Measurements from ENCODE around the gene ITGB4. TPM values are rescaled to one million over a fixed set of nuclear protein-coding genes. Genes with fewer than 3 reads are reported as not detected.

The ITGB4 gene
- total RNA-seq, 1 donor from 2014 or later: 6.6 TPM

DNA sequence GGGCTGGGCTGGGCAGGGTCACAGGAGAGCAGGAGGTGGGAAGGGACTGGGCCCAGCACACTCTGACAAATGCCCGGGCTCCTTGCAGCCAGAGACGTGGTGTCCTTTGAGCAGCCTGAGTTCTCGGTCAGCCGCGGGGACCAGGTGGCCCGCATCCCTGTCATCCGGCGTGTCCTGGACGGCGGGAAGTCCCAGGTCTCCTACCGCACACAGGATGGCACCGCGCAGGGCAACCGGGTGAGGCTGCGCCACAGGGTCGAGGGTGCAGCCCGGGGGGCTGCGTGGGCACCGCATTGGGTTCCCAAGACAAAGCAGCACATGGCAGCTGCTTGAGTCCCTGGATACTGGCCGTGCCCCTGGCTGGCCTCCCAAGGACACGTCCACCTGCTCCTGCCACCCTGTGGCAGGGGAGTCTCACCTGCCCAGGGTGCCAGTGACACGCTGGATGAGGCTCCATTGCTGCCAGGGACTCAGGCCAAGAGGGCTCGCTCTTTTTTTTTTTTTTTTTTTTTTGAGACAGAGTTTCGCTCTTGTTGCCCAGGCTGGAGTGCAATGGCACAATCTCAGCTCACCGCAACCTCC is 22.5 kb downstream of the ITGB4 start:
- H3K36me3 Mint-ChIP-seq (ENCODE audit: low read depth, unreplicated experiment): no peaks in the 10 kb centered on the region
- no peaks in the 10 kb centered on the region for H3K4me1 ChIP-seq (ENCODE audit: insufficient read depth, low read length)
- H3K4me3 ChIP-seq (ENCODE audit: insufficient read depth, low read depth, low read length): no peak overlapping the region
- H3K9me3 ChIP-seq (ENCODE audit: insufficient read depth, low read depth, low read length): no peaks in the 10 kb centered on the region
- no peak overlapping the region for H3K27ac ChIP-seq (ENCODE audit: low read depth, low read length)
- H3K9me3 Mint-ChIP-seq (ENCODE audit: unreplicated experiment): no peaks in the 10 kb centered on the region
- no peaks in the 10 kb centered on the region for H3K79me2 ChIP-seq (ENCODE audit: insufficient read depth, low read length)
- no peaks in the 10 kb centered on the region for H3K27me3 ChIP-seq (ENCODE audit: insufficient read depth, low read length)
- H3K4me3 Mint-ChIP-seq (ENCODE audit: unreplicated experiment): no peak overlapping the region
- no peak for TF ChIP-seq EZH2 (IDR thresholded peaks at IDR 0.05; ENCODE audit: insufficient read depth, low read length)
- TF ChIP-seq, protein P1, sequence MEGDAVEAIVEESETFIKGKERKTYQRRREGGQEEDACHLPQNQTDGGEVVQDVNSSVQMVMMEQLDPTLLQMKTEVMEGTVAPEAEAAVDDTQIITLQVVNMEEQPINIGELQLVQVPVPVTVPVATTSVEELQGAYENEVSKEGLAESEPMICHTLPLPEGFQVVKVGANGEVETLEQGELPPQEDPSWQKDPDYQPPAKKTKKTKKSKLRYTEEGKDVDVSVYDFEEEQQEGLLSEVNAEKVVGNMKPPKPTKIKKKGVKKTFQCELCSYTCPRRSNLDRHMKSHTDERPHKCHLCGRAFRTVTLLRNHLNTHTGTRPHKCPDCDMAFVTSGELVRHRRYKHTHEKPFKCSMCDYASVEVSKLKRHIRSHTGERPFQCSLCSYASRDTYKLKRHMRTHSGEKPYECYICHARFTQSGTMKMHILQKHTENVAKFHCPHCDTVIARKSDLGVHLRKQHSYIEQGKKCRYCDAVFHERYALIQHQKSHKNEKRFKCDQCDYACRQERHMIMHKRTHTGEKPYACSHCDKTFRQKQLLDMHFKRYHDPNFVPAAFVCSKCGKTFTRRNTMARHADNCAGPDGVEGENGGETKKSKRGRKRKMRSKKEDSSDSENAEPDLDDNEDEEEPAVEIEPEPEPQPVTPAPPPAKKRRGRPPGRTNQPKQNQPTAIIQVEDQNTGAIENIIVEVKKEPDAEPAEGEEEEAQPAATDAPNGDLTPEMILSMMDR (IDR thresholded peaks at IDR 0.05; ENCODE audit: insufficient read depth, low read depth, low read length): no peak
- no peaks in the 10 kb centered on the region for H3K27me3 Mint-ChIP-seq (ENCODE audit: low read depth, unreplicated experiment)
- H3K27ac Mint-ChIP-seq (ENCODE audit: unreplicated experiment): no peak overlapping the region
- H3K9ac ChIP-seq (ENCODE audit: low read length): no peak overlapping the region
- FAIRE-seq (no peak), DNase-seq (ENCODE audit: low read depth) (no peak)
- no peaks in the 10 kb centered on the region for H4K20me1 ChIP-seq (ENCODE audit: insufficient read depth, low read length)
- no peak overlapping the region for H2AFZ ChIP-seq (ENCODE audit: low read depth, low read length)
- no peaks in the 10 kb centered on the region for H3K4me1 Mint-ChIP-seq (ENCODE audit: low read depth, unreplicated experiment)
- no peak overlapping the region for H3K4me2 ChIP-seq (ENCODE audit: low read length)
- no peaks in the 10 kb centered on the region for H3K36me3 ChIP-seq (ENCODE audit: insufficient read depth, low read length)

DNA sequence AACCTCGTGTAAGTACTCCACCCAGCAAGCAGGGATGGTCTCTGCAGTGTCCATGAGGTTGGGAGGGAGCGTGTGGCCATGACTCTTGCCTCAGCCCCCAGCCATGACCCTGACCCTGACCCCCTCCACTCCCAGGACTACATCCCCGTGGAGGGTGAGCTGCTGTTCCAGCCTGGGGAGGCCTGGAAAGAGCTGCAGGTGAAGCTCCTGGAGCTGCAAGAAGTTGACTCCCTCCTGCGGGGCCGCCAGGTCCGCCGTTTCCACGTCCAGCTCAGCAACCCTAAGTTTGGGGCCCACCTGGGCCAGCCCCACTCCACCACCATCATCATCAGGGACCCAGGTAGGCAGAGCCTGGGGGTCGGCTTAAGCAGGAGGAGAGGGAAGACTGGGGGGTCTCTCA is 27.4 kb downstream of the ITGB4 start:
- no peaks in the 10 kb centered on the region for H3K36me3 ChIP-seq (ENCODE audit: insufficient read depth, low read length)
- H3K27ac ChIP-seq (ENCODE audit: low read depth, low read length): no peak overlapping the region
- H3K4me1 ChIP-seq (ENCODE audit: insufficient read depth, low read length): no peaks in the 10 kb centered on the region
- H3K9me3 ChIP-seq (ENCODE audit: insufficient read depth, low read depth, low read length): no peaks in the 10 kb centered on the region
- FAIRE-seq (no peak), DNase-seq (ENCODE audit: low read depth) (no peak)
- H3K9ac ChIP-seq (ENCODE audit: low read length): no peak overlapping the region
- H3K4me1 Mint-ChIP-seq (ENCODE audit: low read depth, unreplicated experiment): no peaks in the 10 kb centered on the region
- H3K27ac Mint-ChIP-seq (ENCODE audit: unreplicated experiment): no peak overlapping the region
- no peak overlapping the region for H3K4me3 Mint-ChIP-seq (ENCODE audit: unreplicated experiment)
- H3K9me3 Mint-ChIP-seq (ENCODE audit: unreplicated experiment): no peaks in the 10 kb centered on the region
- no peak overlapping the region for H3K4me2 ChIP-seq (ENCODE audit: low read length)
- no peaks in the 10 kb centered on the region for H3K36me3 Mint-ChIP-seq (ENCODE audit: low read depth, unreplicated experiment)
- no peaks in the 10 kb centered on the region for H3K79me2 ChIP-seq (ENCODE audit: insufficient read depth, low read length)
- H3K4me3 ChIP-seq (ENCODE audit: insufficient read depth, low read depth, low read length): no peak overlapping the region
- H3K27me3 Mint-ChIP-seq (ENCODE audit: low read depth, unreplicated experiment): peaks cover 2% of the 10 kb centered on the region
- no peak for TF ChIP-seq EZH2 (IDR thresholded peaks at IDR 0.05; ENCODE audit: insufficient read depth, low read length)
- TF ChIP-seq, protein P1 (IDR thresholded peaks at IDR 0.05; ENCODE audit: insufficient read depth, low read depth, low read length): no peak
- H2AFZ ChIP-seq (ENCODE audit: low read depth, low read length): no peak overlapping the region
- H3K27me3 ChIP-seq (ENCODE audit: insufficient read depth, low read length): no peaks in the 10 kb centered on the region
- no peaks in the 10 kb centered on the region for H4K20me1 ChIP-seq (ENCODE audit: insufficient read depth, low read length)

DNA sequence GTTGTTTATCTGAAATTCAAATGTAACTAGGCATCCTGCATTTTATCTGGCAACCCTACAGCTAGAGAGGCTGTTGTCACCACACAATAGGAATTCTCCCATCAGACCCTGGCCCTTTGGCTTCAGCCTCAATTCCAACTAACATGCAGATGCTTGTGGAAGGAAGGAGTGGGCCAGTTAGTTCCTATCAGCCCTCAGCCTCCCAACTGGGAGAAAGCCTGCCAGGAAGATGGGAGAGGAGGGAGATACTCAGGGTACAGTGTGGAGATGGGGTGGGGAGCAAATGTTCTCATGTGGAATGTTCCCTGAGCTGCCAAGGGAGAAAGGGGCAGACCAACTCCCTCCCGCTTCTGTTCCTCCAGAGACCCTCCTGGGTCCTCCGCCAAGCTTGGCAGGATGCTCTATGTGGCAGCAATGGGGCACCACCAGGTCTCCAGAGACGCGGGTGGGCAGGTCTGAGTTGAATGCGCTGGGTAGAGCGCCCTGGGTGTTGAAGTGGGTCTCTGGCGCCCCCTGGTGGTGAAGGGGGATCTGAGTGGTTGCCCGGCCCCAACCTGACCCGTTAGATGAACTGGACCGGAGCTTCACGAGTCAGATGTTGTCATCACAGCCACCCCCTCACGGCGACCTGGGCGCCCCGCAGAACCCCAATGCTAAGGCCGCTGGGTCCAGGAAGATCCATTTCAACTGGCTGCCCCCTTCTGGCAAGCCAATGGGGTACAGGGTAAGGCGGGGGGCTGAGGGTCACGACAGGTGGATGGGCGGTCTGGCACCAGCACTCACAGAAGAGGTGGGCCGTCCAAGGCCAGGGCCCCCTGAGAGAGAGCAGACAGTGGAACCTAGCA is 28.5 kb downstream of the ITGB4 start:
- FAIRE-seq: no peak
- H2AFZ ChIP-seq (ENCODE audit: low read depth, low read length): peak overlapping the region; percentile 67
- Mint-ChIP-seq H3K4me3 (ENCODE audit: unreplicated experiment) (no peak overlapping the region), H3K9me3 (ENCODE audit: unreplicated experiment) (no peaks in the 10 kb centered on the region), H3K4me1 (ENCODE audit: low read depth, unreplicated experiment) (peaks cover 3% of the 10 kb centered on the region), H3K27me3 (ENCODE audit: low read depth, unreplicated experiment) (peaks cover 6% of the 10 kb centered on the region), H3K36me3 (ENCODE audit: low read depth, unreplicated experiment) (peaks cover 3% of the 10 kb centered on the region), H3K27ac (ENCODE audit: unreplicated experiment) (no peak overlapping the region)
- H4K20me1 ChIP-seq (ENCODE audit: insufficient read depth, low read length): no peaks in the 10 kb centered on the region
- no peaks in the 10 kb centered on the region for H3K9me3 ChIP-seq (ENCODE audit: insufficient read depth, low read depth, low read length)
- TF ChIP-seq, protein P1 (IDR thresholded peaks at IDR 0.05; ENCODE audit: insufficient read depth, low read depth, low read length): peak; percentile 70
- TF ChIP-seq EZH2 (IDR thresholded peaks at IDR 0.05; ENCODE audit: insufficient read depth, low read length): no peak
- H3K36me3 ChIP-seq (ENCODE audit: insufficient read depth, low read length): no peaks in the 10 kb centered on the region
- H3K27me3 ChIP-seq (ENCODE audit: insufficient read depth, low read length): no peaks in the 10 kb centered on the region
- H3K79me2 ChIP-seq (ENCODE audit: insufficient read depth, low read length): no peaks in the 10 kb centered on the region
- H3K9ac ChIP-seq (ENCODE audit: low read length): no peak overlapping the region
- H3K4me1 ChIP-seq (ENCODE audit: insufficient read depth, low read length): peaks cover 4% of the 10 kb centered on the region
- no peak overlapping the region for H3K4me3 ChIP-seq (ENCODE audit: insufficient read depth, low read depth, low read length)
- no peak overlapping the region for H3K27ac ChIP-seq (ENCODE audit: low read depth, low read length)
- DNase-seq (ENCODE audit: low read depth): no peak
- H3K4me2 ChIP-seq (ENCODE audit: low read length): peak overlapping the region; percentile 54
